HG02943 (cell line): Measurements from ENCODE around the gene DOCK3.
"Not testable (repeated sequence)": the region's sequence is repeated elsewhere in the genome, so short reads cannot be mapped to it uniquely, and the experiment has no call there.

Experiments
- ATAC-seq: cut with Tn5 transposase; IDR thresholded peaks from one replicate; pipeline ENCODE4 v1.9.1; 2021; ENCODE audit warnings: mild to moderate bottlenecking, low read depth, moderate library complexity; ENCODE audit not compliant: unreplicated experiment

The DOCK3 gene

GRCh38 chr3:50651445-50651844 lies 23.3 kb upstream of the DOCK3 start:
- ATAC-seq: no peak

- ATAC-seq: no peak
These were observed 22.7 kb upstream of the DOCK3 start for GRCh38 chr3:50651920-50652529.

DNA sequence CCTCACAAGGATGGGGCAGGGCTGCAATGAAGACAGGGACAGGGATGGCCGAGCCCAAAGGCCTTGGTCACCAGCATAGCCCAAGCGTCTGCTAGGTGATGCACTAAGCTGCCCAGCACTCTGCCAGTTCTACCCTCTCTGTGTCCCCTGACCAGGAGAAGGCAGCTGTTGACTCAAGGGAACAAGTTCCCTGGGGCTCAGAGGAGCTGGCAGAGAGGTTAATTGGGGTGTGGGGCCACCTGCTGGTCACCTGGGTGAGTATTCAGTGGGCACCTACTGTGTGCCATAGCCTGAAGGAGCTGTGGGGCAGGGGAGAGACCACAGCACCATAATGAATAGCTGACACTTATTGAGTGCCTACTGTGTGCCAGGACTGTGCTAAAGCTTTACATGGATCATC lies 22.0 kb upstream of the DOCK3 start:
- ATAC-seq: no peak

DNA sequence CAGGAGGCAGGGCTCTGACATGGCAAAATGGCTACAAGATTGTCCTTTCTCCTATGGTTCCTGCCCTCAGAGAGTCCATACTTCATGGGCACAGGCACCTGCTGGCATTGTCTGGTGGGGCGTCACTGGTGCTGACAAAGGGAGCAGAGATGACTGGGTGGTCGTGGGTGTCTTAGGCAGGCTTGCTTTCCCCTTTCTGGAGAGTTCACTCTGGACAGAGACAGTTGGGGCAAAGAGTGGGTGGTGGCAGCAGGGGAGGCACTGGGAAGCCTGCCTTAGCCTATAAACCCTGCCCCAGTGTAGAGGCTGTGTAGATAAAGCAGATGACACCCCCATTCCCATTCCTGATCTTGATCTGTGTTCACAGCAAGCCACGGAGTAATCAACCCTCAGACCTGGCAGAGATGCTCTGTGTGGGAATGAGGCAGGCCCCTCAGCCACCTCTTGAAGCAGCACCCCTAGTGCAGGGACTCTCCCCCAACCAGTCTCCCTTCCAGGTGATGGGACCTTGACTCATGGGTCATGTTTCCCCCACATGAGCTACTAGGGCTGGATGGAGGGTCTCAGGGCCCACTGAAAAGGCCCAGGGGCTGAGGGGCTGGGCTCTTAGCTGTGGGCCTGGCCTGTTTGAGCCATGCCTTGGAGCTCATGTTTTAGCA lies 20.7 kb upstream of the DOCK3 start:
- ATAC-seq: no peak

DNA sequence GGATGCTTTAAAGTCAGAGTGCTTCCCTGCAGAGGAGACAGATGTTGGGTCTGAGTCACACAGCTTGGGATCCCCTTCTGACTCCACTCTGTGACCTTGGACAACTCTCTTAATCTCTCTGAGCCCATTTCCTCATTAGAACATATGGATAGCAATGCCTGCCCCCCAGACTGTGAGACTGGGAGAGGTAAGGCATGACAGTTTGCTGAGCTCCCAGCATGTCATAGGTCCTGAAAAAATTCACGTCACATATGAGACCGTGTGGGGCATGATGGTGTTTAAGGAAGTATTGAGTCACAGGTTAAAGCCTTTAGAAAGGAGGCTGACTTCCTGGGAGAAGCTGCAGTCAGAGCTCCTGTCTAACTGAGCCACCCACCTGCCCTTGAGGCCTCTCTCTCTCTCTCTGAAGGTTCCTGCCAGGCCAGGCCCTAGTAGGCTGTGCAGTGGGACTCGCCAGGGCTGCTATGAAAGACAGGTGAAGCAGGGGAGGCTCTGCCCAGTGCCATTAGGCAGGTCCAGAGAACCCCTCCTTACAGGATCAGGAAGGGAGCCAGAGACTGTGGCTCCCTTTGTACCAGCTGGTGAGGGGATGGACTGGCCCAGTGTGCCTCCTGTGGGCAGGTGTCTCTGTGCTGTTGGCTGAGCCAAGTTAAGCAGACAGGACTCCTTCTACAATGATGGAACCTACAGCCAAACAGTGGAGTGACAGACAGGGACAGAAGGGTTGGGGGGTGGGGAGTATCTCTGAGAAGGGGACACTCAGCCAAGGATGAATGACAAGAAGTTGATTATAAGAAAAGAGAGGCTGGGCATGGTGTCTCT lies 19.5 kb upstream of the DOCK3 start:
- no peak for ATAC-seq

DNA sequence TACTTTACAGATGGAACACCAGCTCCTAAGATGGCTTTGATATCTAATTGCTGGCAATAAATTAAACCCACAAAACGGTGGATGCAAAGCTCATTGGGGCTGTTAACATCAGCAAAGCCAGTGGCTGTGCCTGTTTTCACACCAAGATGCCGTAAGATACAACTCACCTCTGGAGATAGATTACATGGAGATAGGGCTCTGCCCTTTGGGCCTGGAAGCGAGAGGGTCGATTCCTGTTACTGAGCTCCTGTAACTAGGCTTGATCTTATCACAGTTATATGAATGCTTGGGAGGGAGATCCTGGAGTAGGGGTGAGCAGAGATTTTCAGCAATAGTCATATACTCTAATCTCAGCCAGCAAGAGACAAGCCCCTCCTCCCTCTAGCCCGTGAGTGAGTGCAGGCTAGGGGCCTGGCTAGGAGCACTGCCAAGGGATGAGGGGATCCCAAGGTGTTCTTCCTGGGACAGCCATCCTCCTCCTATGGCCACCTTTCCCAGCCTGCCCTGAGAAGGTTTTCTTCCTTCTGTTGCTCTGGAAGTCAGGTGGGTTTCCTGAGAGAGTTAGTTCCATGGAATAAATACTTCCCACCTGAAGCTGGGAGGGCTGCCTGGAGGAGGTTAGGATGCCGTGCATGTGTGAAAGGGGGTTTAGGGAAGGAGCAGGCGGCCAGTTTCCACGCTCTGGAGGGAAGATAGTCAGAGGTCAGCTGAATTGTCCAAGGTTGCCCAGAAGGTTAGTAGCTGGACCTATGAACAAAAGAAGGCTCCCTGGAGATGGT lies 18.1 kb upstream of the DOCK3 start:
- no peak for ATAC-seq

DNA sequence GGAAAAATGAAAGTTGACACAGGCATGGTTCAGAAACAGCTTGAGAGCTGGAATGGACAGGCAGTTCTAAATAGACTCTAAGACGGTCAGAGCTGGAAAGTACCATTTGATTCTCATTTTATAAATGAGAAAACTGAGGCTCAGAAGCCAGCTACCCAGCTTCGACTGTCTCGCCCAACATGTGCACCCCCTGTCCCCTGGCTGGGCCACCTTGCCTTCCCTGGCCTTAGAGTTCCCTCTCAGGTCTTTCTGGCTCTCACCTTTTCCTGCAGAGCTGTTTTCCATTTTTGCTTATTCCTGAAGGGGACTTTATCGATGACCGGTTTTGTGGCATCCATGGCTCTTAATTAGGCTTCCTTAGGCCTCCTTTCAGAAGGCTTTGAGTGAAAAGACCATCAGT lies 17.3 kb upstream of the DOCK3 start:
- ATAC-seq: no peak

DNA sequence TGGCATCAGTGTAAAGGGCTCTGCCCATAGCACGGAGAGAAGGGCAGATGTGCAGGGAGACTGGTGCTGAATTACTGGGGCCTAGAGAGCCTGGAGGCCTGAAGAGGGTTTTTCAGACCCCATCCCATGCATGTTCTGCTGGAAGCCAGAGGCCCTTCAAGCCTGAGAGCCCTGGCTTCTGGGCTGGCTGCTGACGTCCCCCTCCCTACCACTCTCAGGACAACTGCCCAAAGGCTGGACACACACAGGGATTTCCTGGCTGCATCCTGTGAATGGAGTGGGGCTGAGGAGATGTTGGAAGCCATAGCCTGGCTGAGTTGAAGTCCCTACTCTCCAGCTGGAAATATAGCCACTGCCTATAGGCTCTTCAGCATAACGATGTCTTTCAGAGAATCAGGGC lies 16.9 kb upstream of the DOCK3 start:
- no peak for ATAC-seq

DNA sequence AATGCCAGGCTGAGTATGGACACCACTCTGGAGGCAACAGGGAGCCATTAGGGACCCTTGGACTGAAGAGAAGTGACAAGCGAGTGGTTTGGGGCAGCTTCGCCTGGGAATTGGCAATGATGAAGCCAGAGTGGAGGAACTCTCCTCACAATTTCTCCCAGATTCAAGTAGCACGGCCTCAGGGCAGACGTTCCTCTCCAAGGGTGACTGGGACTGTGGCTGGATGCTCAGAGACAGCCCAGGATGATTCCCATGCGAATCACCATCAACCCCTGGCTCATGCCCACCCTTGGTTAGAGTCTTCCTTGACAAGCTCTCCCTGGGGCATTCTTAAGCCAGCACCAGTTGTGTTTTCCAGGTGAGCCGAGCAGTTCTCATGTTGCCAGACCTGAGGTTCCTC lies 16.3 kb upstream of the DOCK3 start:
- ATAC-seq: no peak

GRCh38 chr3:50658831-50659230 lies 15.9 kb upstream of the DOCK3 start:
- ATAC-seq: no peak

- ATAC-seq: no peak
These were observed 14.3 kb upstream of the DOCK3 start for GRCh38 chr3:50660386-50660785.

- no peak for ATAC-seq
These were observed 13.3 kb upstream of the DOCK3 start for GRCh38 chr3:50661321-50661837.

GRCh38 chr3:50662408-50662807 lies 12.3 kb upstream of the DOCK3 start:
- ATAC-seq: no peak

DNA sequence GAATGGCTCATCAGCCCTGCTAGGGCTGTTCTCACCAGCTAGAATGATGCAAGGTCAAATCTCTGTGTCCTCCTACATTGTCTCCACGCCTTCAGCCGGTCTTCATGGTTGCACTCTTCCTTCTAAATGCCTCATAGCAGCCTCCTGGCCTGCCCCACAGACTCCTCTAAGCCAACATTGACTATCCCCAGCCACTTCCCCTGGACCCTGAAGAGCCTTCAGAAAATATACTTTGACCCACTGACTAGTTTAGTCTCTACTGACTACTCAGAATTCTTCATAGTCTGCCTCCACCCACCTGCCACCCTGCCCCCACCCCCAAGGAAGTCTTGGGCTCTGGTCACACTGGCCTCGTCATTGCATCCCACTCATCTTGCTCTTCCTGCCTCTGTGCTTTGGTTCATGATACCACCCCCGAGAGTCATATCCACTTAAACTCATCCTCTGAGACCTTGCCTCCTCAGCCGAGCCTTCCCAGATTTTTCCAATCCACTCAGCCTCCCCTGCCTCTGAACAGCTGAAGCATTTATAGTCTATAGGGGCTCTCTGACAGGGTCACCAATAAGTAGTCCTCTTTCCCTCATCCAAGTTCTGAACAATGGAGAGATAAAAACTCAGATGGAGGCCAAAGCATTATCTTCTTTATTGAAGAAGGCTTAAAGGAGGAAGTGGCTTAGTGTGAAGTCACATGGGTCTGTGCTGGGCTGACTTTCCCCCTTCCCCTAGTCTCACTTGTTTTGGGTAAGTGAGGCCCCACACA lies 9.5 kb upstream of the DOCK3 start:
- ATAC-seq: no peak

DNA sequence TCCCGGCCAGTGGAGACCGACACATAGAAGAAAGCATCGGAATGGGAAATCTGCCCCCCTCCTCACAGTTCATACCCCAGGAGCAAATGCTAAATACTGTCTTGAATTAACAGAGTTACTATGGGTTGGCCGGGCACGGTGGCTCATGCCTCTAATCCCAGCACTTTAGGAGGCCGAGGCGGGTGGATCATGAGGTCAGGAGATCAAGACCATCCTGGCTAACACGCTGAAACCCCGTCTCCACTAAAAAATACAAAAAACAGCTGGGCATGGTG lies 8.9 kb upstream of the DOCK3 start:
- ATAC-seq: not testable (repeated sequence)

GRCh38 chr3:50666837-50667236 lies 7.9 kb upstream of the DOCK3 start:
- no peak for ATAC-seq

DNA sequence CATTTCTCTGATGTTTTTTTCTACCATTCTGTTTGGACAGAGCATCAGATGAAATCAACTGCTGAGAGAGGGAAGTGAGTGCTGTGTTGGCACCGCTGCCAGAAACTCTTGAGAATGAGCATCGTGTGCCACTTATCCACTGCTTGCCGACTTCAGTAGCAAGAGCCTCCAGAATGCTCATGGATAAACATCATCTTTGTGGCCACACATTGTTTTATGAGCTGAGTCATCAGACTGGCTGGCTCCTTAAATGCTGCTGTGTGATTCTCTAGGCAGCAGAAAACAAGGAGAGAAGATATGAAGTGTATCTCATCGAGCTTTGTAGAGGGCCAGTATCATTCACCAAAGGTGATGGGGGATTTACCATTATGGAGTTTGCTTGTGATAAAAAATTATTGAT lies 3.4 kb upstream of the DOCK3 start:
- ATAC-seq: no peak

- no peak for ATAC-seq
These were observed 2.1 kb upstream of the DOCK3 start for GRCh38 chr3:50672656-50673055.

DNA sequence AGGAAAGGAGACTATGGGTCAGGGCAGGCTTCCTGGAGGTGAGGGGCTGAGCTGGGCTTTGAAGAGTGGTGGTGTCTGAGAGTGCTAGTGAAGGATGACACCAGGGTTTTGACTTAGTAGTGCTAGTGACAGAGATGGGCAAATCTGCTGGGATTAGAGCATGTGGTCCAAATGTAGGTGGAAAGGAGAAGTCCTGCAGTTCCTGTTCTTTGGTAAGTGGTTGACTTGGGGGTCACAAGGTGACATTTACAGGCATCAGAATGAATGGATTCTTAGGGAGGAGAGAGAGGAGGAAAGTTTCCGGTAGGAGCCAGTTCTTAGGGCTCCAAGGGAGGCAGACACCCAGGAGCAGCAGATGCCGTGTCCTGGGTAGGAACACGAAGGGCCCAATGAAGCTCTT lies 796 bp upstream of the DOCK3 start:
- ATAC-seq: no peak
